NCI-H446 treated with DMSO at 0.1 percent for 48 hours (cell line): ENCODE data around the gene SIM1.

Experiments
- DNase-seq: peaks from one replicate; lab custom pipeline; 2025; lab: John Stamatoyannopoulos, UW

Gene SIM1

DNA sequence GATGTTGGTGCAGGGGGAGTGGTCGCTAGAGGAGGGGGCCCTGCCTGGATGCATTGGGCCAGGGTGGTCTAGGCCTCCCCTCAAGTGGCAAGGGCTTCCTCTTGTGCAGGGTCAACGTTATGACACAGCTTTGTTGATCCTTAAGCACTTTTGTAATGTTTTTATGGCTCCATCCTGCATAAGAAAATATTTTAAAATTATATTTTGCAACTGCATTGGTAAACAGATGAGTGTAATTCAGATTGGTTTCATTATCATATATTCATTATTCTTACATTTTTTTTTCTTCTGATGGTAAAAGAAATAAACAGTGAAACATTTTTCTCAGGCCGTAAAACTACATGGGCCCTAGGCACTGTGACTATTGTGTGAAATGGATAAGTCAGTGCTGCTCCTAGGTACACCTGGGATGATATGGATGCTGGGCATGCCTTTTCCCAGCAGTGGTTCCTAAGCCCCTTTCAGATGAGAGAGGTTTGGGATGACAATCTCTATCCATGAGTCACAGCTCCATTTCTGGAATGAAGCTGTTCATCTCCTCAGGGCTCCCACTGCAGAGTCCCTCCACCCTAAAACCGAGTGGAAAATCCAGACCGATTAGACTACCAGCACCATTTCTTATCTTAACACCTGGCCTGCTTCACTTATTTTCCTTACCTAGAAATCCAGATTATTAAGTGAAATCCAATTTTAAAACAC, 5.8 kb upstream of the SIM1 start:
- no peak for DNase-seq

DNA sequence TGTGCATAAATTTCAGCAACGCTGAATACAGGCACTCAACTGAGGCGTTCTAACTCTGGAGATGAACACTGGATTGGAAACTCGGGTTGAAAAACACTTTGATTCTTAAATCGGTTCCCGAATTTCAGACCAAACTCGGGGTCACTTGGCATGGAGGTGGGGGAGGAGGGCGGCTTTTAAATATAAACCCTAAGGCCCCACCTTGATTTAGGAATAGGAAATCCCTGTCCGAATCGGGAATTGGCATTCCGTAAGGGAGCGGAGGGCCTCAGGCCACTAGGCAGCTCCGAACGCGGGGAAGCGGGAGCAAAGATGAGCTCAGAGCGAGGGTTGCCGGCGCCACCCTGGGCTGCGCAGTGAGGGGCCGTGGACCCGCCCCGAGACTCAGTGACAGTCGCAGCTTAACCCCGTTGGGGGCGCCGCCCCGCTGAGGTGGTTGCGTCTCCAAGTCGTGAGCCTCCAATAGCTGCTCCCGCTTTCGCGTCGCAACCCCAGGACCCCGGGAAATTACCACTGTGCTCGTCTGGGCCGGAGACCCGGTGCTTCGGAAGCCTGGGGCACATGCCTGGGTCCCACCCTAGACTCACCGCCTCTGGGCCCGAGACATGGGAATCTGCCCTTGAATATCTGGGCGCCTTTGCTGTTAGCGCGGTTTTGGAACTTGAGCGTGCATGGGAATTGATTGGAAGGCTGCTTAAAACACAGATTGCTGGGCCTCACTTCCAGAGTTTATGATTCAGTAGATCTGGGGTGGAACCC, 4.6 kb upstream of the SIM1 start:
- no peak for DNase-seq

DNA sequence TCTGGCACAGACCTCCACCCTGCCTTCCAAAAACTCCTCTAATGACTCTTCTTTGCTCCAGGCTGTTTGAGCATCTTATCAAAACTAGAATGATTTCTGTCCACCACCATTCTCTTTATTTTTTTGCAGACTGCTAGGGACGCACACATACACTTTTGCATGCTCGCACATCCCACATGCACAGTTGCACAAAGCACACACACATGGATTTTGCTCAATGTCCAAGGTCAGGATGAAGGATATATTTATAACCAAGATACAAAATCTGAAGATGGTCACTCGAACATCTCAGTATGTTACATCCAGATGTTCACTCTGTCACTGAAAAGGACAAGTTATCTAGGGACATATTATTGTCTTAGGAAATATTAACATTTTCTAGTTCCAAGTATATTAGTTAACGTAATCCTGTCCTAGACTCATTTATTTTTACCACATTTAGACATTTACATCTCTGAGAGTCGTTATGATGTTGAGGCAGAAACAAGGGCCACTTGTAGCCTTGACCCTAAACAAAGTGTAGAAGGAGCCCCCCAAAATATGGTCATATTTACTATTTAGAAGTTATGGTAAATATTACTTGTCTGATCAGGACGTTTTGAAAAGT, 3.4 kb upstream of the SIM1 start:
- no peak for DNase-seq

DNA sequence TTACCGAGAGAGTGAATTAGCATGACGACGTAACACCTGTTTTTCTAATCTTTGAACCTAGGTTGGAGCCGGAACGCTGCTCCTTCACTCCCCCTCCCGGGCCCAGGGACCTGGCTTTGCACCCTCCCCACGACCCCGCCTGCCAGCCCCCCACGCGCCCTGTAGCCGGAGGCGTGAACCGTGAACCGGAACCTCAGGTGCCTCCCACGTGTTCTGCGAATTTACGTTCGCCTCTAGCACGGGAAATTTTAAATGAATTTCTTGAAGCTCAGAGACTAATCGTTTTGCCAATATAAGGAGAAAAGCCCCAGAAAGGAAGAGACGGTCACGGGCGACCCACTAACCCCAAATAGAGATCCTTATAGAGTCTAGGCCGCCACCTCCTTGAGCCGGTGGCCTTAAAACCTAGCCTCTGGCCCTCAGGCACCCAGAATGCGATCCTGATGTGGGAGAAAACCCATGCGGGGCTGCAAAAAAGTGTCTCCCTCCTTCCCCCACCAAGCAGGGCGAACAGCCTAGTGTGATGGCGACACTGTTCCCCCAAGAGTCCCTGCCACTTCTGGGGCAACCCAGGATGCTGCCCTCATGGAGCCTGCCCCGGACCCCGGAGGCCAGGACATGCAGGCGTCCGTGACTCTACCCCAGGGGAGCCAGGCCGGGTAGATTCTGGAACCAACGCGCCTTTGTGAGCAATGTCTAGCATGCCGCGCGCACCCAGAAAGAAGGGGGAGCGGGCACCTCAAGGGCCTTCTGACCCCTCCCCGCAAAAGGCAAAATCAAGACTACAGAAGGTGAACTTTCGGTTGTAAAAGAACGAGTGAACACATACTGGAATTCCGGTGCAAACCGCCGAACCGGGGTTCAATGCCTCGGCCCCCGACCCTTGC, 2.7 kb upstream of the SIM1 start:
- no peak for DNase-seq

DNA sequence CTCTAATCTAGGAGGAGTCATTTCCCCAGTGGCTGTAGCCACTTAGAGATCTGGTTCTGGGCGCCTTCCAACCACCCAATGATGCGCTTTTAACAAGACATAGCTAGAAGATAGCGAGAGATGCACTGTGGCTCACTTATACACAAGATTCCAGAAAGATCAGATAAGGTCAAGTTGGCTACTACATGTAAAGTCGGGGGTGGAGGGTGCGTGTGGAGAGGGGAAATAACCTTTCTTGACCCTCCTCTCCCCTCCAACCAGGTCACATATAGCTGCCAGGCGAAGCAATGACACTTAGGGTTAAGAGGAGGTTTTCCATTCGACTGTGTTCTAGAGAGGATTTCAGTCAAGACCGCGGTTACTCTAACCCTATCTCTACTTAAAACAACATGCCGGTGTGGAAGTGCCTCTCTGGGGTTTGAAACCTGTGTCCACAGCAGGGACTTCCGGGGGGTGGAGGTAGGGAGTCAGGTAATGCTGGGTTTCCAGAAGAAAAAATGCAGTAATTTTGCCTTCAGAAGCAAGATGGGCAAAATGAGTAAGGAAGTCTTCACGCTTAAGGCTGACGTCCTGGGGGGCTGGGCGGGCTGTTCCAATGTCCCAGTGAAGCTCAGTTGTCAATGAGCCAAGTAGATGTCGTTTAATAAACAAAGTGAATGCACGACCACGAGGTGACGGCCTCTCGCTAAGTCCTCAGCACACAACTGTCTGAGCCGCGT, 1.8 kb upstream of the SIM1 start:
- no peak for DNase-seq

DNA sequence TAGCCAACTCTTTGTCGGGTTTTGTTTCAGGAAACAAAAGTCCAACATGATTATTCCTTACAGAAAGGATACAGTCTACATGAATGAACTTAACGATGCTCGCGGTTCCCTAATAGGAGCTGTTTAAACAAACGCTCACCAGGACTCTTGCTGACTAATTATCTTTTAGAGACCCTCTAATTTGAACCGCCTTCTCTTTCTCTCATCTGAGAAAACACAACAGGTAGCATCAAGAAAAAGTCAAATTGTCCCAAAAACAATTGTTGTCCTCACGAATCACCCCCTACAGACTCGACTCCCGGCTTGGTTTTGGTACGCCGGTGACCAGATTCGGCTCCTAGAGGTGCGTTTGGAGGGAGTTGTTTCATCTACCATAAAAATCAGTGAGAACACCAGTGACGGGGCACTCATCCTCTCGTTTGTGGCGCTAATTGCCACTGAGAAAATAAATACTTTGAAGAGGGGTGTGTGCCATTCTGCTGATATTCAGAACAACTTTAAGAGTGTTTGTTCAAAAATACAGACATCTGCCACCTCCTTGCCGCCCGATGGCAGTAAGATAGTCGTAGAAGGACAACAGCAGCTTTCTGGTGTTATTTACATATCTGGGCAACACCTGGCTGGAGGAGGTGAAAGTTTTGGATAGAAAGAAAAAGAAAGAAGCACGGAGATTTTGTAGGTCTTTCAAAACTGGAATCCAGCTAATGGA, 1.1 kb upstream of the SIM1 start:
- DNase-seq = no peak

DNA sequence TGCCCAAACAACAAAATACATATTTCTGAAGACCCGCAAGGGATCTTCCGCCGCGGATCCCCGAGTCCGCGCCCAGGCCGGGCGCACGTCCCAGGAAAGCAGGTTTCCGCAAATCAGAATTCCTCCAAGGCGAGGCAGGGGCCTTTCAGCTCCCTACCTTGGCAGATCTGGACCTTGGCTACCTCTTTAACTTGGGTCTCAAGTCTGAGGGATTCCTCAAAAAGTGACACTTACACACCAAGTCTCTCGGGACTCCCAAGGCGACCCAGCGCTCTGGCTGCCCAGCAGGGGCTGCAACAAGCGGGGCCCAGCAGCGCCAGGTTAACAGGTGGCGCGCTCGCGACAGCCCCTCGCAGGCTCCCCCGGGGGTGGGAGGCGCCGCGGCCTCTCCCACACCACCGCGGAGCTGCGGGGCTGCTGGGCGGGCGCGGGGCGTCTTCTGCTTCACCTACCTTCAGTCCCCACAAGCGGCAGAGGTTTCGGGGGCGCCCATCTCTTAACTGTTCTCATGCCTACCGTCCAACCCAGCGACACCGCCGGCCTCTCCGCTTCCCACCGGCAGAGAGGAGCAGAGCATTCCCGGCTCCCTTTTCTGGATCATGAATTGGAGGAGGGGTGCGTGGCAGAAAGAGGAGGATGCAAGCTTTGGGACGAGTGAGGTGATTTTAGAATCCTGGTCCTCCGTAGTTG, 414 bp downstream of the SIM1 start:
- no peak for DNase-seq

DNA sequence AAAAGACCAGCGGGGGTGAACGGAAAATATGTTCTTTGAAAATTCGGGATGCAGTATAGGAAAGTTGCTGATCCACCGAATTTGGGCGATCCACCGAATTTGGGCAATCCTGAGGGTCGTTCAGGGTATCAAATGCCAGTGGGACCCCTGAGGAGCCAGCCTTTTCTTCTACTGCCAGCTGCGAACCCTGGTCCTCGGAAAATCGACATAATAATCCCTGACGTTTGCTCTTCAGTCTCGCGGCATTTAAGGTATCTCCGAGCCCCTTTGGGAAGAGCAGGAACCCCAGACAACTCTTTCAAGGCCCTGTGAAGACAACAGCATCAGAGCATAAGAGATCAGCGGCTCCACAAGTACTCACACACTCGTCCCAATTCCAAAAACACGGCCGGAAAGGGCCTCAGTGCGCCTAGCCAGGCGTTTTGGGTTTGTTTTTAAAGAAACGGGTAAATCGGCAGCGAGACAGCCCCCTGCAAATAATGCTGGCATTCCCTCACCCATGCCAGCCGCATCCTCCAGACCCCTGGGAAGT, 1.0 kb downstream of the SIM1 start:
- DNase-seq = no peak

DNA sequence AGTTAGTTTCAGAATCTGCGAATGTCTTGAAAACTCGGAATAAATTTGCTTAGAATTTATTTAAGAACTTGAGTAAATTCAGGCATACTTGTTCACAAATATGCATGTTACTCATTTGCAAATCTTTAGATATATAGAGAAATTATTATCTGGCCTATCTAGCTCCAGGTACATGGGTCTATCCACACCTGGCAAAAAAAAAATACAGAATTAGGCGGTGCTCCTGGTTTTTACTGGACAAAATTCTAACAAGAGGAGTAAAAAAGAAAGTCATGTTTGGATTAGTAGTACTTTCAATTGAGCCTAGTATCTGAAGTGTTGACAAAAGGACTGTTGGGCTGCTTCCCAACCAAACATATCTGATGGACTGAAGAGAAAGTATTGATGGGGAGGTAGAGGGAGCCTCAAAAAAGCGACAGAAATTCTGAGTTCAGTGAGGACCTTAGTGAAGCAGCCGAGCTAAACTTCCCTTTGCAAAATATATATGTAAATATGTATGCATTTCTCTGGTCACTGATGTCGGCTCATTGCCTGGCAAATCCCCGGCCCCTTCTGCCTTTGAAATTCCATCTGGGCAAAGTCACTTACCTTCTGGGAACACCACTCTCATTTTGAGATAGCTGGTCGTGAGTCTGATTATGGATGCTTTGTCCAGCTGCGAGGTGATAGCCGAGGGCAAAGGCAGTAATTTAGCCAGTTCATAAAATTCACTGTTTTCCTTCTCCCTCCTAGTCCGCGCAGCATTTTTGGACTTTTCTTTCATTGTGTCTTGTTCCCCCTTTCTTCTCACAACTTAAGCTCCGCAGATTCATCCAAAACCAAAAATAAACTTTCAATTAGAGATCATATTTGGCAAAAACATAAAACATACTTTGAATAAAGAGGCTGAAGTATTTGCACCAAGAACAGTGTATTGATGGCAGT, 1.8 kb downstream of the SIM1 start:
- DNase-seq = no peak

DNA sequence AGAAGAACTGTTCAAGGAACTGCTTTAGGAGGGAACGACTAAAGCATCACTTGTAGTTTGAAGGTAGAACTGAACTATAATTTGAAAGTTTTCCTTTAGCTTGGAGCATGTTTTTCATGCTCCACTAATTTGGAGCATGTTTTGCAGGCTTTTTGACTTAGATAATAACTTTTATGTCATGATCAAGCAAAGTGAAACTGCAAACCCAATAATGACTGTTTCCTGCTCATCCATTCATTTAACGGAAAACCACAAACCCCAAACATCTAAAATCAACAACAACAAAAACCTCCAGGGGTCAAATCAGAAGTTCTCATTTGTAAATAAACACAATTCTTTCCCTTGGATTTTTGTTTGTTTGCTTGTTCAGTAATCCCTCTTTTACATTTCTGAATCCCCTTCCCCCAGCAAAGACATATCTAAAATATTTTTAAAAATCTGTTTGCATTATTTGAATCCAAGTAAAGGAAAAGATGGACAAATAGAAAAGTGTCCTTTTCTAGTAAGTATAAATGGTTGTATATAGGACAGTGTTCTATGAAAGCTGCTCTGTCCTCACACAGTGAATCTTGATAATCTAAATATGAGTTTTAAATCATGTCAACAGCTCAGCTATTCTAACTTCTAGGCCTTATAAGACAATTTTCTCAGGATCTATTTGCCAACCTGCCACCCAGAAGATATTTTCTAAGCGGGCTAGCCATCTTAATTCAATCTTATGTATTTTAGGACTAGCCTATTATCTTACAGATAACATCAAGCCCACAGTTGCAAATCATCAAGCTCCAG, 2.6 kb downstream of the SIM1 start:
- no peak for DNase-seq

DNA sequence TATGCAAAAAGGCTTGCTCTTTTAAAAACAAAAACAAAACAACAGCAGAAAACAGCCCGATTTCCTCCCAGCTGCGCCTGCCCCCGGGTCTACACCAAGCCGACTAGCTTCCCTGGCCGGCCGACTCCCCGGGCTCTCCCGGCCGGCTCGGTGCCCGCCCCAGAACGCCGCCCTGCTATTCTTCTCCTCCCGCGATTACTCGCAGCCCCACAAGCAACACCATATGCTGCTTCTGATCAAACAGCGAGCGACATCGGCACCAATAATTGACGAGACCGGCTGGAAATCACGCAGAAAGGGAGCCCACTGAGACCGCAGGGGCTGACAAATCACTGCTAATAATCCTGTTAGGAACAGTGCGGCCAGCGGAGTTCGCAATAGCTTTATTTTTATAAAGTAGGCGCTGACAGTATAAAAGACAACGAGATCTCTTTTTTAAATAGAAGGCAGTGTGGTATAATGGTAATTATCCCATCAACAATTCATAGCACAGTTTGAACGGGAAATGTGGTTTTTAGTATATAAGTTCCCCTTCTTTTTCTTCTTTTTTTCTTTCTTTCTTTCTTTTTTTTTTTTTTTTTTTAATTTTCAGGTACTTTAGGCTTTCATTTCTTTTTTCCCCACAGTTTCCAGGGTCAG, 3.3 kb downstream of the SIM1 start:
- DNase-seq = peak; percentile 3

DNA sequence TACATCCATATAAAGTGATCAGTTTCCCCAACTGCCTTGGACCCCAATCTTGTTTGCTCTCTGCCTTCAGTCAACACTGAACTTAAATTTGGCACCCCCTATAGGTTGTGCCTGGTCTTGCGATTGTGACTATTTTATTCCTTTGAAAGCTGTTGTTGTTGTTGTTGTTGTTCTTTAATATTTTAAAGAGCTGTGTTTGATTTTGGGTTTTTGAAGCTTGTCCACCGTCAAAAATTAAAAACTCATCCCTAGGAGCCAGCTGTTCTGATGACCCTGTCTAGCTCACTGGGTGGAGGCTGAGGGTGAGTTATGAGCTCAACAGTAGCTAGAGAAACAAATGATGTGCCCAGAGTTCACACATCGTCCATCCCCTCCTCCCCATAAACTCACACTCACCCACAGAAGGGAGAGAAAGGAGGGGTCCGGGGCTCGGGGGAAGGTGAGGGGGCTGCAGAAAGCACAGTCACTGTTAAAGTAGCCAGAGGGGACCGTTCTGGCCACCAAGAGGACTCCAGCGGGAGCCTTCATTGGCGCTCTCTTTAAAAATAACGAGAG, 4.0 kb downstream of the SIM1 start:
- no peak for DNase-seq

DNA sequence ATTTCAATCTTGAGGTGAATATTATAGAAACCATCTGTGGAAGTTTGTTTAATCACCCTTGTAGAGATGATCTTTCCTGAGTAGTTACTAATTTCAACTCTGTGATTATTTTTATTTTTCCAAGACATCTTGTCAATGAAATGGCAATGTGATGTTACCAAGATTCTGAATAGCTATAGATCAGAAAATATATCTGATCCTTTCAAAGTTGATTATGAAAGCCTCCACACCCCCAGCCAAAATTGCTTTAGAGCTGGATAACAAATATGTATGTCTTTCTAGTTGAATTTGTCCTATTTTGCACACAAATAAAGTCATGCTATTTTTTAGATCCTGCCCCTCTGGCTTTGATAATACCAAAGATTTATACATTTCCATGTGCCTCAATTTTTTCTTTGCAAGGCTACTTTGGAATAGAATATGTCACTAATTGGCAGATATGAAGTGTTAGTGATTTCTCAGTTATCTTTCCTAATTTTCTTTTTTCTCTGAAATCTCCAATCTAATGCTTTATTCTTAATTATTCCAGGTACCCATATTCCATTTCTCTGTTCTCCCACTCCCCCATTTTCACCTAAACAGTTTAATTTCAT, 5.0 kb downstream of the SIM1 start:
- DNase-seq = no peak

DNA sequence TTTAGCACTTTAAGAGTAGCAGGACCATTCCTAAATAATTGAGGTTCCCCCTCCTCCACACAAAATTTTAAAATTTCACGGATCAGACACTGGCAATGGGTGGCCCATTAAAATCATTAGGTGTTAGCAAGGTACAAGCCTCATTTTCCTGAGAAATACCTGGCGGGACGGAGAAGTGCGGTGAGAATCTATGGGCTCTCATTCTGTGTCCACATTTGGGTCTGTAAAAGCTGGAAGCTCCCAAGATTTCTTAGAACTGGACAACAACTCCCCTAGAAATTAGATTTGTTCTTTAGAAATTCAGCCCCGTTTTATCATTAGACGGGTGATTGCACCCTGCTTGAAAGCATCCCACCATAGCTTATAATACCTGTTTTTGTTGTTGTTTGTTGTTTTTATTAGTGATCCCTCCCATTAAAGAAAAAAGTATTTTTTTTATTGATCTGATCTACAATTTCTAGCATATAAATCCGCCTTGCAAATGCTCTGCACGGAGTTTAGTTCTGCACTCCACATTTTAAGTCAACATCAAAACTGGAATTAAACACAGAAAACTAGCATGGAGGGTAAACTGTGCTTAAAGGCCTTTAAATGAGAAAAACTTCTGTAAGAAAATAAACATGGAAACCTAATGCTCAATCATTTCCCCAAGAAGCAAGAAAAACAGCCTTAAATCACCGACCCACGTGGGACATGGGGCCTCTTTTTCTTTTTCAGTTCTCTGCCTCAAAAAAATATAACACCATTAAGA, 5.7 kb downstream of the SIM1 start:
- DNase-seq = no peak

DNA sequence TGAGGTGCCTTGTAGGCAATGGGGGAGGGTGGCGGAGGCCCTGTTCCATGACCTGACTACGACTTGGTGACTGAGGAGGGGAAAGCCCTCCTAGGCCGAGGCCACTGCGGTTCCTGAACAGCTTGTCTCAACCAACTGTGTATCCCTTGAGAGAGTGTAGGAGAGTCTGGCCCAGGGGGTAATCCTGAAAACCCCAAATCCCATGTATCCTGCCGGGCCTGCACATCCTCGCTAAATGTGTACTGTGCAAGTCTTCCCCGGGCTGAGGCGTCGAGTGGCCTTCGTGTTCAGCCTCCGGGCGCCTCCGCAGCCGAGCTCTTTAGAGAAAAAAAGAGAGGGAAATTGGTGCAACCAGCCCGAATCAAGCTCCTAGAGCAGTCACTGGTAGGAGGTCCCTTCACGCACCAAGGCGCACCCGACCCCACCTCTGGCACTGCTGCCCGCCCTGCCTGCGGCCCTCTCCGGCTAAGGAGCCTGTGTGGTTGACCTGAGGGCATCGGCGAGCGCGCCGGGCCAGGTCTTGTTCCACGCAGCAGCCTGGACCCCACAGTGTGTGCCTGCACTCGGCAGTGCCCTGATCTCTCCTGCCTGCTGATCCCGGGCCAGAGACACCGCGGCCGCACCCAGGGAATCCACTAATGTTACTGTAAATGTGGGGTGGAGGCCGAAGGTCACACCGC, 7.3 kb downstream of the SIM1 start:
- no peak for DNase-seq

DNA sequence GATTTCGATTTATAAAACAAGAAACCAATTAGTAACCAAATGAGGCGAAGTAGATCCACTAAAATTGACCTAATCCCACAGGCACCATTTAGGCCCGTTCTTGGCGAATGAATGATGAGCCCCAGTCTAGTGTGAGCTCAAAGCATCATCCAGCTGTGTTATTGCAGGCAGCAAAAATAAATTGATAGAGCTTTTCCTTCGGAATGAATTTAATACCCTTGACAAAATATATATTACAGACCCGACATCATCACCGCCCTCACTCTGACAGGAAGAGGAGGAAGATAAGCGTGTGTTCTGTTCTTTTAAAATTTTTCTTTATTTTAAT, 7.8 kb downstream of the SIM1 start:
- DNase-seq = no peak
